ENCODE results near the gene CXCL12.
A peak's percentile ranks its signal among the peaks of the same experiment; 100 is the strongest.

The CXCL12 gene

DNA sequence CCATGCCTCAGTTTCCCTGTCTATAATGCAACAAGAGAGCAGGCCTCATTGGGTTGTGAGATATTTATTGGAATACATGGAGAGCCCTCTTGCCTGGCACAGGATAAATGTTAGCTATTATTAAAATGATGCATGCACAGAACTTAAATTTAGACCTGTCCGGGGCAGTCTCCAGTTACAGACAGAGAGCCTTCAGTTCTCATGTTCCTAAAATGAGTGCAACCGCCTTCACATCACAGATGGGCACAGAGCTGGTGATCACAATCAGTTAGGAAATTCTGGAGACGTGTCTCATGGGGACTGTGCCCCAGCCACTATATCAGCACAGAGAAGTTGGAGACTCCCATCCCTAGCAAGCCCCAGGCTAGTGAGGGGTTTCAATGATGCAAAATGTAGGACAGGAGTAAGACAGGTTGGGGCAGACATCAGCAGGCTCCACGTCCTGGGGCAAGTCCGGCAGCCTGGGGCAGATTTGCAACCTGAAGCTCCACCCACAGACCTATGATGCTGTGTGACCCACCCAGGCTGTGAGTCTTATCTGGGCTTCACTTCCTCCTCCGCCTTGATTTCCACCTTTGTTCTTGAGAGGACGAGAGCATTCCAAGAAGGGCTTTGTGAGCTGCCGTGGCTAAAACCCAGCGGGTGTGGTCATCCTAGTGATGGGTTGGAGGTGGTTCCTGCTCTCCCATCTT lies 49.4 kb downstream of the CXCL12 start:
- peak in 1 of 56 donors; percentile 12 for DNase-seq

DNA sequence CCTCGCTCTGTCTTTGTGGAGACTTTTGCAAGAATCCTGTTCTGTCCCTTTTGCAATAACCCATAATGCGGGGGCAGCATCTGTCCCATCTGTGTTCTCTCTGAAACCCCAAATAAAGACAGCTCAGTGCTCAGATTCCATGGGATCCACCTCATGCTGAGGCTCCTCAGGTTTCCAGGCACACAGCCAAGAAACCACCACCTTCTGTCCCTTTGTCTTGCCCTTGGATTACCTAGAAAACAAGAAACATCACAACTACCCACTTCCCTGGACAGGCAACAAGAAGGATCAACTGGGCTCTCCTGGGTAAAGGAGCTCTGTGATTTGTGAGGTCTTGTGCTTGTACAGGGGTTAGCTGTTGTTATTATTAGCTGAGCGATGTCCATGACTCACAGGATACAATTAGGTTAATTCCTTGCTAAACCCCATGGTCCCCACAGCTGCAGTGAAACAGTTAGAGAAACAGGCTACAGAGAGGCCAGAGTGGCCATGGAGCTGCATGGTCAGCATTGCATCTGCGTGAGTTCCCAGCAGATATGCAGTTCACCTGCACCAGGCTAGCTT lies 50.2 kb downstream of the CXCL12 start:
- DNase-seq: peak in 4 of 56 donors; percentile 21 to 32 (median 27)

DNA sequence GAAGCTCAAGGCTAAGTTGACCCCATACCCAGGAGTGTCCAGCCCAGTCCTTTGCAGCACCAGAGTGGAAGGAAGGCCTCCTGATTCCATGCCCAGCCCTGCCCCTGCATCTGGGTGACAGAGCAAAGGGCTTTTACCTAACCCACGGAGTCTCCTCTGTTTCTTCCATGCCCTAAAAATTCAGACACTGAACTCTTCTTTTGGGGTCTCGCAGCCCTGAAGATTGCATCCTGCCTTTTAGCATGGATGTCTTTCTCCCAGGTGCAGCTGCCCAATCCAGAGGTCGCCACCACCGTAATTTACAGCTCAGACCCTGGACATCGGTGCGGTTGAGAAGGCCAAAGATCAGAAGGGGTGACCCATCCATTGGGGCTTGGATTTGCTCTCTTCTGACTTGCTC lies 50.8 kb downstream of the CXCL12 start:
- no peak for DNase-seq

DNA sequence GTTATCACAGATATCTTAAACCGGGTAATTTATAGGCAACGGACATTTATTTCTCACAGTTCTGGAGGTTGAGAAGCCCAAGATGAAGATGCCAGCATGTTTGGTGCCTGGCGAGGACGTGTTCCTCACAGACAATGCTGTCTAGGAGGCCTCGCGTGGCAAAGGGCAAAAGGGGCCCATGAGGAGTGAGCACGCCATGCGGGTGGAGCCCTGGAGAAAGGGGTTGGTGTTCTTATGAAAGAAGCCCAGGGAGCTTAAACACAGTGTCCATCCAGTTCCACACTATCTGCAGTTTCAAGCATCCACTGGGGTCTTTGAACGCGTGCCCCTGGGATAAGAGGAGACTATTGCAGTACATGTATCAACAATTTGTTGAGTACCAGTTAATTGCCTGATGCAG lies 51.4 kb downstream of the CXCL12 start:
- no peak for DNase-seq

DNA sequence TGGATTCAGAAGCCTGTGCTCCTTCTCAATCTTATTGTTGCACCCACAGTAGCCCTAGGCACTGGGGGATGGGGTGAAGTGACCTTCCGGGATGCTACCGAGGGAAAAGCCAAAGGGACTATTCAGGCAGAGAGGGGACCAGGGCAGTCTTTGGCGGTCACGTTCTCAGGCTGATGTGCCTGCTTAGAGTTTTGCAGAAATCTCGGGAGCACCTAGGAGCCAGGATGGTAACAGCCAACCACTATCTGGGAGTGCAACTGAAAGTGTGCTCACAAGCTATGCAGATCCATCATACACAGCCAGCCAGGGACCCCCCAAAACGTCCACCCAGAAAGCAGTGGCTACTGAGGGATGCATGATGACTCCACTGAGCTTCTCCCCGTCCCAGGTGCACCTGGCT lies 52.4 kb downstream of the CXCL12 start:
- no peak for DNase-seq

DNA sequence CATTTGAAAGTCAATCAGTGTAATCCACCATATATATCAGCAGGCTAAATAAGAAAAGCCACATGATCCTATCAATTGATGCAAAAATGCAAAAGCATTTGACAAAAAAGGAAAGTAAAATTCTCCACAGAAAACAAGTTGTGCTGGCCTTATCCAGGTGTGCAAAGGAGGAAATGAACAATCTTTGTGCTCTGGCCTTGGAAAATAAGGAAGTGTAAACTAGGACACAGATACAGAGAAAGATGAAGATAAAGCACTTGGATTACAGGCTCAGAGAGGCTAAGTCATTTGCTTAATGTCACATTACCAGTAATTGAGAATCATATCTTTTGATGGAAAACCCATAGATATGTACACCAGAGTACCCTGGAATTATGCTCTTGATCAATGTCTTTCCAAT lies 54.5 kb downstream of the CXCL12 start:
- no peak for DNase-seq

DNA sequence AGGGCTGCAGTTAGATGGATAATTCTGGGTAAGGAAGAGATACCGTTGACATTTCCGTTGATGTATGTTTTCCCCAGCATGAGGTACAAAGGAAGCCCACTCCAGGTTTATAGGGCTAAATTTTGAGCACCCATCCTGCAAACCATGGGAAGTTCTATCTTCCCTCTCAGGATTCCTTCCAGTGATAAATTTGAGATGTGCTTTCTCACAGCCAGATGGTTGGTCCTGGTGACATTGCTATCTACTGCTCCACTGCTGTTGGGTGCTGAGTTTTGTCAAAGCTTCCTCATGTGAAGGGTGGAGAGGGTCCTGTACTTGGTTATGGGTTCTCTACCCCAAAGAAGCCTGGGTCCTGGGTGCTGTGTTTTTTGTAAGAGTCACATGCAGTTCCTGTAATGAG lies 57.4 kb downstream of the CXCL12 start:
- DNase-seq: no peak

Measured in amygdala (tissue), 56 donors.